NCI-H1694 (cell line): ENCODE measurements around the gene MYRFL.

ENCODE experiments used
- DNase-seq: peaks from one replicate; lab custom pipeline; 2025; lab: John Stamatoyannopoulos, UW

Gene MYRFL

DNA sequence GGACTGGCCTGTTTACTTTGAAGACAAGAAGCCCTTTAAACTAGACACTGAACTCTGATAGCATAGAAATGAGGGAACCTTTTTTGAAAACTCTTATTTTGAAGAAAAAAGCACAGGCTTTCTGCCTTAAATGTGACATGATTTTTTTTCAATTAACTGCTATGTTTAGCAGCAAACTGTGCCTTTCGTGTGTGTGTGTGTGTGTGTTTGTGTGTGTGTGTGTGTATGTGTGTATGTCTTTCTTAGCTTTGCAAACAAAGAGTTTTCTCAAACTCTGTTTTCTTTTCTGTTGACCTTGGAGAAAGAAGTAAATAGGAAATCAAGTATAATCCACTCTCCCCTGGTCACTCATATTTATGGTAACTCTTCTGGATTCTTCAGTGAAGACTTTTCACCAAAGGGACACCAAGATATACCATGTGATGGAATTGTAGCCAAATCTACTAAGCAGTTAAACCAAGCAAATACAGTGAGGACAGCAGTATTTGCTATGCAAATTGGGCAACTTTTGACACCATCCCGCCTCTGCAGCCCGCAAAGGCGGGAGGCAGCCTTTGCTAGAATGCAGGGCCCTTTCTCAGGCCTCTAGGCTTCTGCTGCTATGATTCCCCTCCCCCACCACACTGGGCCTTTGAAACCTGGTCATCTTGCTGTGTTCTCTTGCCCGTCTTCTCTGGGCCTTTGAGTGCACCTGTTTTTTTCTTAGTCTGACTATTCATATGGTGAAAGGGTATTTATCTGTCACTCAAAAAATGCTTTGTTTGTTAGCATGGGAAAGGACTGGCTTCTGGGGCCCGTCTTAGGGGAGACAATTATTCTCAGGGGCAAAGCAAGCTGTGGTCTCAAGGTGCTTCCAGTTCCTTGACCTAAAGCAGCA is 107.9 kb downstream of the MYRFL start:
- DNase-seq, result no peak

DNA sequence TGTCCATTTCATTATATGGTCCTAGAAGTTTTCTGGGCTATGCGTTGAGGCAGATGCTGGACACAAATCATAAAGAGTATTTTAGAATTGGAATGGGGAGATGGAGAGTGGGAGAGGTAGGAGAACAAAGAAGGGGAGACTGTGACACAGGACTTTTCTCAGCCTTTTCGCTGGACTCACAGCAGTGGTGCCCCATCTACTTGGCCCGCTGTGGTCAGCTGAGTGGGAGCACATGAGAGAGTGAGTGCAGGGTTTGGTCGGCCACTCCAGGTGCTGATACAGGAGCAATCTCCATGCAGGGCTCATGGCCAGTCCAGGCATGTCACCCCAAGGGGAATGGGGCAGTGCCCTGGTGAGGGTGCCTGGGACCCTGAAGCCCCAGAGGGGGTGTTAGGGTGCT is 109.0 kb downstream of the MYRFL start:
- no peak for DNase-seq

DNA sequence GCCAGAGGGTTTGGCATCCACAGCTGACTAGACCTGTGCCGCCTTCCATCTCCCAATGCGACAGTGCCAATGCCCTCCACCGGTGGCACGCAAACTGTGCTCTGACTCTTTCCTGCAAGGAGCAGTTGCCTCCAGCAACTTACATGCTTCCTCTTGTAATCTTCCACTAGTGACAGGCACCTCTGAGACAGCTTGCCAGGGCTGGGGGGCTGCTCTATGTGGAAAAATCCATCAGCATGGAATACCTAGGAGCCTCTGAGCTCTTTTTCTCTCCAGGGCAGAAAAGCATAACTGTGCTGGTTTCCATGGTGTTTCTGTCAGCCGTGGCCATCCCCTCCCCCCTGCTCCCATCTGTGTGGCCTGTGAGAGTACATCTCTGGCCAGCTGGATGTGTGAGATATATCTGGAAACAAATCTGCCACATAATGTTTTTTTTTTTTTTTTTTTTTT is 110.6 kb downstream of the MYRFL start:
- peak; percentile 73 for DNase-seq

DNA sequence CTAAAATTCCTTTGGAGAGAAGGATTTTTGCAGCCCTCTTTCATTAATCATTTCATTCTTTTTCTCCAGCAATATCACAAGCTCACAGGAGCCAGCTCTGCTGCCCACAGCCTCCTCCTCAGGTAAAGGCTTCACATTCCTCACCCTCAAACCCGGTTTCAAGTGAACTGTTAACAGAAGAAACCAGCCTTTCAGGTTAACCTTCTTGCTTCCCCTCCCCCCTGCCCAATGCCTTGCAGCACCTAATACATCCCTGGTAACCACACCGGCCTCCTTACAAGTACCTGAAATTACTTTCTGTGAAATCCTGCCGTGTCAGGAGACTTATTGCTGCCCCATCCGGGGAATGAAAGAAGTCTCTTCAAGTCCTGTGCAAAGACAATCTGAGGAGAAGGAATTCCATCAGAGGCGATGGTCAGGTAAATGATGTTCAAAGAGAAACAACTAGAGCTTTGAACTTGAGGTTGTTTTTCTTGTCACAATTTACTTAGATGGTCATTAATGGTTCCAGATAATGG is 111.2 kb downstream of the MYRFL start:
- DNase-seq, result no peak

DNA sequence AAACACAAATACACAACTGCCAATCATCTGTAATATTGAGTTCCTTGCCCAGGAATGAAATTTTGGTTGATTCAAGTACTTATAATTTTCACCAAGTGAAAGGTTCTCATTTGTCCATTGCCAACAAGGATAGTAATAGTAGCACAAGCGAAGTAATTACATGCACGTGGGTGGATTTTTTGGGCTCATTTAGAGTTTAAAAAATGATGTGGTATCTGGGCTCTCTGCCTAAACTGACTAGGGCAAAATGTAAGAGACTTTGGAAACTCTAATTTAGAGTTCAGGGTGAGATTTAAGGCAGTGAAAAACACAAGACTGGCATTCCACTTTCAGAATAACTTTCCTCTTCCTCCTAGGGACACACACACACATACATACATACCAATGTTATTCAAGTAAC is 111.7 kb downstream of the MYRFL start:
- DNase-seq, result peak; percentile 8

DNA sequence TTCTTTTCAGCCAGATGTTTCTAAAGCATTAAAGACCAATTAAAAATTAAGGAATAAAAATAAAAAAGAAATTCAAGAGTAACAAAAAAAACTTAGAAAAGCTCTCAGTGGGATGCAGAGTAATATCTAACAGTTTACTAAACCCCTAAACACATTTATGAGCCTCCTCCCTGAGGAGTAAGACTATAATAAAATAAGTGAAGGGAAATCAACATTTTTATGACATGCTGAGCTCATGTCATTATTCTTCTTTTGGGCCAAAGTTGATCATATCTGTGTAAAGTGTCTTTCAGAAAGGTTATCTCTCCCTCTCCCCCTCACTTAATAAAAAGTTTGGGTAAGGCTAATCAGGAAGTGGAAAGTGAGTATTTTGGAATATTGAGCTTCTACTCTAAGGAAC is 122.1 kb downstream of the MYRFL start:
- DNase-seq, result no peak

DNA sequence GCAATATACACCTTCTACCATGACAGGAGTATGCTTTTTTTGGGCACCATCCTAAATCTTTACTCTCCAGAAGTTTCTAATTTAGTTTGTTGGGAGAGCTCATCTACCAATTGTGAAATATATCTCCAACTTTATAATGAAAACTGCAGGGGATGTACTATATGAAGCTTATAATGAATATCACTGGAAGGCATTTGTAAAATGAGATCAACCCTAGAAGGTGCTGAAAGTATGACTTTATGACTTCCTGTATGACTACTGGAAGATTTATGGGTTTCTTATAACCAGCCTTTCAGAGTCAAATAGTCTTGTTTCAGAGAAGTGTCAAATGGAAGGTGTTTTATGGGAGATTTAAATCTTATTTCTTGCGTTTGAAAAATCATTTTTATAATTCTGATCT is 122.9 kb downstream of the MYRFL start:
- no peak for DNase-seq

DNA sequence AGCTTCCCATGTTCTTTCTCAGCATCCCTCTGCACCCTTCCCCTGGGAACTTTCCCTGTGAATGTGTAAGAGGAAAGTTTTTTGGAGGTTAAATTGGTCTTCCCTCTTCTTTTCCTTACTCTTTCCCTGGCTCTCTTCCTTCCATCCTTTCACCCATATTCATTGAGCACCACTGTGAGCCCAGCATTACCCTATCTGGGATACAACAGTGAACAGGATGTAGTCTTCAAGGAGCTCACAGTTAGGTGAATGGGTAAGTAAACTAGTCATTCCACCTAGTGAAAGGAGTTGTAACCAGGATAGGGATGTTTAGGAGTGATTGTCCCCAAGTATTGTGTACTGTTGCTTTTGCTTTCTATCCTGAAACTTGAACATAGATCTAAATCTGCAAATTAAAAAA is 123.8 kb downstream of the MYRFL start:
- no peak for DNase-seq

DNA sequence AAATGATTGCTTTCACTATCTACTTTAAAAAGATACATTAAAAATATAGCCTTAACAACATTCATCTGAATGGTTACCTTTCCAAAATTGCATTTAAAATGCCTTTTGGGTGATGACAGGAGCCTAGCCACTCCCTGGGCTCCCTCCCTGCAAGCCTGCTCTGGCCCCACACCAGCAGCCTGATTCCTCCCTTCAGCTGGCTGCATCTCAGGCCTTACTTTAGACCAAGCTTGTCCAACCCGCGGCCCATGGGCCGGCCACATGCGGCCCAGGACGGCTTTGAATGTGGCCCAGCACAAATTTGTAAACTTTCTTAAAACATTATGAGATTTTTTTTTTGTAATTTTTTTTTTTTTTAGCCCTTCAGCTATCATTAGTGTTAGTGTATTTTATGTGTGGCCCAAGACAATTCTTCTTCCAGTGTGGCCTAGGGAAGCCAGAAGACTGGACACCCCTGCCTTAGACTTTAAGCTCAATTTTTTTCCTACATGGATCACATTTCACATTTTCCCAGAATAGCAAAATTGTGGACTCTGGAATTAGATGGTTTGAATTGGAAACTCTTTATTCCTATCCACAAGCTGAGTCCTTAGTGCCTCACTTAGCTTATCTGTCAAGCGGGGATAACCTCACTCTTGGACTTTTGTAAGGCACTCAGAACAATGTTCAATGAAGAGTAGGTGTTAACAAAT is 124.4 kb downstream of the MYRFL start:
- DNase-seq, result no peak

DNA sequence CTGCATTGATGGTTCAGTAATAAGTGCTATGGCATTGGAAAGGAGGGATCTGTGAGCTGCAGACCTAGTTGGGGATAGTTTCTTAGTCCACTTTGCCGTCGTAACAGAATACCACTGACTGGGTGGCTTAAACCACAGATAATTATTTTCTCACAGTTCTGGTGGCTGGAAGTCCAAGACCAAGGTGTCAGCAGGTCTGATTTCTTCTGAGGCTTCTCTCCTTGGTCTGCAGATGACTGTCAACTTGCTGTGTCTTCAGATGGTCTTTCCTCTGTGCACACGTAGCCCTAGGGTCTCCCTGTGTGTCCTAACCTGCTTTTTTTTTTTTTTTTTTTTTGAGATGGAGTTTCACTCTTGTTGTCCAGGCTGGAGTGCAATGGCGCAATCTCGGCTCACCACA is 126.1 kb downstream of the MYRFL start:
- no peak for DNase-seq

DNA sequence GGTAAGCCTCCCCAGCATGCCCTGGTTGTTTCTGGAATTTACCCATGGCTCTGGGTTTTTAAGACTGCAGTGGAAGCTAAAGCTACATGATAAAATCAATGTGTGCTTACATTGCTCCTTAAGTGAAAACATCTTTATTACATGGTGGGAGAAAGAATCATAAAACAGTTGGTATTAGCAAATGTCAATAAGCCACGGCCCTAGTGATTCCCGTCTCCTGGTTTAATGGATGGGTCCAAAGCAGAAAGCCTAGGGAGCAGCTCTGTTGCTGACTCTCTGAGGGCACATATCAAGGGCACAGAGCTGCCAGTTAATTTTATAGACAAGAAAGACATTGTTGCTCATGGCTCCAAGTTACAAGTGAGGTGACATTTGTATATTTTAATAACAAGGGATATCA is 127.9 kb downstream of the MYRFL start:
- no peak for DNase-seq

DNA sequence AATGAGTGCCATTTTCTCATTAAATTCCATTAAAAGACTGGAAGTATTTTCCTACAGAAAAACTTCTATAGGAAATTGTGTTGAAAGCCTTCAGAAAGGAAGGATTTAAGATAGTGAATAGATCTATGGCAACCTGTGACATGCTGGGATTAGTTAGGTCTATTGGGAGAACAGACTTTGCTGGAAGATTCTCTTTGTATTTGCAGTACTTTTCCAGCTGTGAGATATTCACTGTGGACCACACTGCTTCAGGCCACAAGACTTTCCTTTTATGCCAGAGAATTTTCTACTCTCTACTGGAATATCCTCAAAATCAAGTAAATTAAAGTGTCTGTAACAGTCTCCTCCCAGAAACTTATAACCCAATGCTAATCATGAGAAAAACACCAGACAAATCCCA is 136.2 kb downstream of the MYRFL start:
- DNase-seq, result no peak

DNA sequence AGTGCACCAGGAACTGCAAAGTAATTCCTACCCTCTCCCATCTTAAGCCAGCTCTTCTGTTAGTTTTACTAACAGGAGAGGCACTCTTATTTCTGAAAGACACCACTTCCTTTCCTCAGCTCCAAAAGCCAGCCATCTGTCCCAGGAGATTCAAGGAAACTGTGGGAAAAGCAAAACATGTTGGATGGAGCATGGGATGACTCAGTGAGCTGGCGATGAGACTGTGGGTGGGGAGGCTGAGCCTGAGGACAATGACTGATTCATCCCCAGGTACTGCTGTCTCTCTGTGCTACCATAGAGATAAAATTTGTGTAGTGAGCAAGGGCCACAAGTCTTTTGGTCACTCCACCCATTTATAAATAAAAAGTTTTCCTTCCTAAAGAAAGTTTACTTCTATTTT is 141.4 kb downstream of the MYRFL start:
- no peak for DNase-seq

DNA sequence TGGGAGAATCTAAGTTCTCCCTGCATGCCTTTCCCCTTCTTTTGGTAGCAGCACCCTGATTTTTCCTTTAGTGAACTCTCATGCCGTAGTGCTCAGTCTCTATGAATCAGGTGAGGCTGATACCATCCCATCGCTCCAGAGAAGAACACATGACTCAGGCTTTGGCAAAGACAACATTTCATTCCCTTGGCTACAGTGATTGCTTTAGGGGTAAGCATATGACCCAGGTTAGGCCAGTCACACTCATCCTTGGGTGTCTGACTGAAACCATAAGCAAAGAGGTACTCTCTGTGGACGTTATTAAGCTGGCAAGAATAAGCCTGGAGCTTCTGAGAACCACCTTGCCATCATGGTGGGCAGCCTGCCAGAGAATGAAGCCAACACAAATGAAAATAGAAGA is 141.8 kb downstream of the MYRFL start:
- no peak for DNase-seq

DNA sequence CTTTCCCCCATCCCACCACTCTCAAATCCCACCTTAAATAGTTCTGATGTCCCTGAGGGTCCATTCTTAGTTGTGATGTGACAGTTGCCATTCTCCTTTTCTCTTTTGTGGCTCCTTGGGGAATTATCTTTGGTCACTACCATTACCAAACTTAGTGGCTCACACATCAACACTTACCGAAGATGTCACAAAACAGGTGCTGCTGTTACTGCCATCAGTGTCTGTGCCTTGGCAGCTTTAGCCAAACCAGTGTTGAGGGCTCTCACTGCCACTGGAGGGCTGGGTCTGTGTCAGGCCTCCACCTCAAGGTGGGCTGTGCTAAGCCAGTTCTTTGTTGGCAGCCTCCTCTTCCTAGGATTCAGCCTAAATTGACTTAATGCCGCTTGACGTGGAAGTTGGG is 144.0 kb downstream of the MYRFL start:
- no peak for DNase-seq

DNA sequence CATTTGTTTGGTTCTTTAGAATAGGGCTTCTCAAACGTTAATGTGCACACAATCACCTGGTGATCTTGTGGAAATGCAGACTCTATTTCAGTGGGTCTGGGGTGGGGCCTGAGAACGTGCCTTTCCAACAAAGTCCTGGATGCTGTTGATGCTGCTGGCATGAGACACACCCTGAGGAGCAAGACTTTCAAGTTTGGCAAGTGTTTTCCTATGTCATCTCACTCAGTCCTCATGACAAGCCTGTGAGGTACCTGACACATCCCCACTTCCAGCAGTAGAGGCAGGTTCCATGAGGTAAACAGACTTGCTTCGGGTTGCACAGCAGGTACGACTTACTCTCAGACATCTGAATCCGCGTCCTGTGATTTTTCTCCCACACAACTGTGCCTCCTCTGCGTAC is 147.1 kb downstream of the MYRFL start:
- DNase-seq, result no peak

DNA sequence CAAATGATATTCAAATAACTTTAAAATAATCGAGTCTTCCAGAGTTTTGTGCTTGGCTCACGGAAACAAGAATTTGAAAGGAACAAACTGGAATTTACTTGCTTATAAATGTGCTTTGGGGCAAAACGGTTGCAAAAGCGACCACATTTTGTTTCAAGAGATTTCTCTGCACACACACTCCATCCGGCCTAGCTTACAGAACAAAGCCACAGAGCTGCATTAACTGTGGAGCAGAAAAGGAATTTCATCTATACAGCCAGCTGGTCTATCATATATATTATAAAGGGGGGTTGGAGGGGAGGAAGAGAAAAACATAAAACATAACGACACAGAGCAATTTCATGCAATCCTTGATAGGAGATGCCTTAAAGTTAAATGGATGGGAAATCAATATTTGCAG is 153.0 kb downstream of the MYRFL start:
- DNase-seq, result peak; percentile 50

DNA sequence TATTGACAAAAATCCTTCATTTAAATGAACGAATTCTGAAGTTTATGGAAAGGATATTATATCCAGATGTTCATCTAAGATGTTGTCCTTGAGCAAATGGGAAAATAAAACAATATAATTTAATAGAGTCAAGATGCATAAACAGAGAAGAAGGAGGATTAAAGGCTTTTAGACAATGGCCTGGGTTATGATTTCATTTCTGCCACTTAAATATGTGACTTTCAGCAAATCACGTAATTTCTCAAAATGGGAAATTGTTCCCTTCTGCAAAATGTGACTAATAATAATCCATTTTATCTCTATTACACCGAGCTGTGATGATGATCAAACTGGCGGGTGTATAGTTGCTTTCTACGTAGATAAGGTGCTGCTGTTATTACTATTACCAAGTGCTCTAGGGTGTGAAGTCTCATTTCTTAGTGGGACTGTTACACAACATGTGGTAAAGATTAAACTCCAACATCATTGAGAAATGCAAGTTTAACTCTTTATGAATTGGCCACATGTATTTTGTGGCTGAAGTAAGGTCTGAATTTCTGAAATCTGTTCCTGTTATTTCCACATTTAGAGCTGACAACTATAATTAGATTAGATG is 157.0 kb downstream of the MYRFL start:
- DNase-seq, result no peak

DNA sequence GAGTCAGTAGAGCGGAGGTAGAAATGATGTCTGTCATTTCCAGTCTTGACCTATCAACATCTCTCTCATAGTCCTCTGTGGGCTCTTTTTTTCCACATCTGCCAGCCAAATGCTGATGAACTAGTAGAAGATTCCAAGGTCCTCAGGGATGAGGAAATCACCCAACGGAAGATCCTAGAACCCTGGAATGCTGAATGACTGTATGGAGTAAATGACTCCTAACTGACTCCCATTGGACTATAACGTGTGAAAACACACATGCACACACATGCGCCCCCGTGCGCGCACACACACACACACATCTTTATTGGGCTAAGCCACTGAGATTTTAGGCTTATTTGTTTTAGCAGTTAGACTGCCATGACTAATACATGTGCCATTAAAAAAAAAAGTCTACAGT is 159.2 kb downstream of the MYRFL start:
- DNase-seq, result no peak

DNA sequence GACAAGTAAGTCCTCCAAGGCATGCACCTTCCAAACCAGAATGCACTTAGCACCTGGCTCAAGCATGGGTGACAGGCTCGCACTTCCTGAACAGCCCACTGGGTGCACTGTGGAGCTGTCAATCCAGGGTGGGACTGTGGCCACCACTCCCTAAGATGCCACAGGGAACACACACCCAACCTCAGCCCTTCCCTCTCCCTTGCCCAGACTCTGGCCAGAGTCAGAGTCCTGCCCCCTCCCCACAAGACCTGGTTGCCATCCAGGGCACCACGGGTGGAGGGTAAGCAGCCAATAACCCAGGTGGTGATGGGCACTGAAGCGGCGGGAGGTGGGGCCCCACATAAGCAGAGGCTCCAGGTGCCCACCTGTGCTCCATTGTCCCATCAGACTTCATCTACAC is 160.6 kb downstream of the MYRFL start:
- DNase-seq, result no peak

DNA sequence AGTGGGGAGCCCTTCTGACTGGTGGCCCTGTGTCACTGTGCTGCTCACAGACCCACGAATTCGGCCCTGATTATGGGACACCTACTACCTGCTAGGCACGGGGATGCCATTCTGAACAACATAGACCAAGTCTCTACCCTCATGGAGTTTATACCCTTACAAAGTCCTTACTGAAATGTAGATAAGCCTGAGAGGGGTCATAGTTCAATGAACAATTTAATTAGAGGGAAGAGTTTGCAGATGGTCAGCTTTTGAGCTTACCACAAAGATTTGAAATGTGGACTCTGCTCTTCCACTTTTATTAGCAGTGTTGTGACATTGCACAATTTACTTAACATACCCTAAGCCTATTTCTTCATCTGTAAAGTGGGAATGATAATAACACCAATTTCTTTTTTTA is 161.1 kb downstream of the MYRFL start:
- no peak for DNase-seq

DNA sequence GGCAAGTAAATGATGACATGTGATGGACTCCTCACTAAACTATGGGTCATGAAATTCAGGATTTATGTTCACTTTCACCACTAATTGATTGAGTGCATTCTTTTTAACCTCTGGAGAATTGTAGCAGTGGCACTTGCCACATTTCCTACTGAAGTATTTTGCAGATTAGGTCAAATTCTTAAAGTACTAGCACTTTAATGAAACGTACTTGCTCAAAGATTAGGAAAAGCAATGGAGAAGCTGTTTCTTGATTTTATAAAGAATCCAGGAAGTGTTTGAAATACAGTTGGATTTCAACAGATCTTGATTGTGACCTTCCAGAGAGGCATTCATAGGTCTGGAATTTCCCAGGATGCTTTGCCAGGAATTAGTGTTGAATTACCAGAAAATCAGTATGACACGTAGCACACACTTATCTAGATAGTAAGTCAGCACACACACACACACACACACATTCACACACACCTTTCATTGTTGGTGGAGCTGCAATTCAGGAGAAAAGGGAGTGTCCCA is 162.6 kb downstream of the MYRFL start:
- no peak for DNase-seq
